HK-2 (cell line): ENCODE measurements around the gene SMAD7.

Experiments used
- DNase-seq: peaks from one replicate; pipeline ENCODE4 v3.0.0-alpha.2; 2018; ENCODE audit not compliant: unreplicated experiment

SMAD7 gene

DNA sequence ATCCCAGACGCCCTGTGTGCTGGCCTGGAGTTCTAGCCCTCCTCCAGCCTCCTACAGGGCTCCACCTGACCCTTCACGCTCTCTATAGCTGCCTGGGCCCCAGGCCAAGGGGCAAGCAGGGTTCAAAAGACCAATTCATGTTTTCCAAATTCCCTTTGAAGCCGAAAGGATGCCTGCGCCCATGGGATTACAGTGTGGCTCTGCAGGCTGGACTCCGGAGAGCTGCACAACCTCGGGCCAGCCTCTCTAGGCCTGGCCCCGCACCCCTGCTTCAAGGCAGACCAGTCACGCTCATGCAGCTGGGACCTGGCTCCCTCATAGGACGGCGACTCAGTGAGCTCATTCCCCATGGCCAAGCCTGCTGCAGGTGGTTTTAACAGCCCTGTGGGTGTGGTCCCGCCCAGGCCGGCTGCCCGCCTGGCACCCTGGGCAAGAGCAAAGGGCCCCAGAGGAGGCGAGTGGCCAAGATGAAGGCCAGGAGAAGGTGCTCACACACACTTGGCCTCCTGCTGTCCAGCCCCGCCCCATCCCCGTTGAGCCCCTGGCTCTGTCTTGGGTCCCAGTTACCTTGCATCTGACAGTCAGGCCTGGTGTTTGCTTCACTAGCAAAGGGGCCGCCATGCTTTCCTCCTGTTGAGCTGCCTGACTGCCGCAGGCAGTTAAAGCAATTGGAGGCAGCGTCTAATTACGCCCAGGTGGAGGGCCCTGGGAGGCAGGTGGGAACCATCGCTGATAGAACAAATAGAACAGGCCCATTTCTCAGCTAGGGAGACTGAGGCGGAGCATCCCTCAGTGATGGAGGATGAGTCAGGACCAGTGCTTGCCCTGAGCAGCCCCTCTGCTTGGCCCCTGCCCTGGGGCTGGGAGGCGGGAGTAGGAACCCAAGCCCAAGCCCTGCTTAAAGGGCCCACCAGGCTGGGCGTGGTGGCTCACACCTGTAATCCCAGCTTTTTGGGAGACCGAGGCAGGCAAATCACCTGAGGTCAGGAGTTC is 56.9 kb downstream of the SMAD7 start:
- no peak for DNase-seq

DNA sequence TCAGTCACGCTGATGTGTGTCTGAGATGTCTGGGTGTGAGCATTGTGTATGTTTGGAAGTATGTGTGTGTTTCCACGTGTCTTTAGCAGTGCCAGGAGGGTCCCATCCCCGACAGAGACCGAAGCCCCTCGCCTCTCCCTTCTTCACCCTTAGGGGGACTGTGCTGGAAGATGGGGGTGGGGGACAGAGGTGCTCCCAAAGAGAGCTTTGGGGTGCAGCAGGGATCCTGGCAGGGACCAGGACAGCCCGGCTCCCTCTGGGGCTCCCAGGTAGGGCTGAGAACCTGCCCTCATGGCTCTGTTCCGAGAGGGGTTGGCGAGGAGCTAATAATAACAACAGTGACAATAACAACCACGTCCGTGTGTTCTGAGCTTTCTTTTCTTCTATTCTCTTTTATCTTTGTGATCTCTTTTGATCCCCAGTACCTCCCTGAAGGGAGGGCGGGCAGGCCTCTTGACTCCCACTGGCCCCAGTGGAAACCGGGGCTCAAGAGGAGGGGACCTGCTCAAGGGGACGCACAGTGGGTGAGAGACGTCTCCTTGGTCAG is 57.6 kb downstream of the SMAD7 start:
- DNase-seq = no peak

DNA sequence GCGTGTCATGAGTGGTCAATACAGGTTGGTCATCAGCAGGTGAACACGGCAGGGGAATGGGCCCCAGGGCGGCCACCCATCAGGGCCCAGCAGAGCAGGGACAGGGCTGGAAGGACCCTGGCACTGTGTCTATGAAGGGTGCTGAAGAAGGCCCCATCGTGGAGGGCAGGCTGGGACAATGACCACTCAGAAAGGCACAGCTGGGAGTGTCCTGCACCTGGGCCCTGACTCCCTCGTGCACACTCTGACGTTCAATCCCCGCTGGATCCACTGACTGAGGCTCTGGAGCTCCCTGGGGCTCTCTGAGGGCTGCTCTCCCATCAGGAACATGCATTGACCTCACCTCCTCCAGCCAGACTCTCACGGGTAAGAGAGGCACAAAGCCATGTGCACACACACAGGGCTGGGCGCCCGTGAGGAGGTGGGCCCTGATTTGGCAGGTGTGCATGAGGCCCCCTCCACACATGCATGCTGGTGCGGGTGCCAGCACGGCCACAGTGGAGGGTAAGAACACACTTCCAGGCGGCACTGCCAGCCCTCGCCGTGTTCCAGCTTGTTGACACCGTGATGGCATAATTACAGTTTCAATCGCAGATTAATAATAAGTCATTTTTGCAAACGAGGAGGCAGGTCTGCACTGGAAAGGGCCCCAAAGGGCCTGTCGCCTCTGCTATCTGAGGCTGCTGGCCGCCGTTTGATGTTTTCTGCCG is 58.5 kb downstream of the SMAD7 start:
- no peak for DNase-seq

DNA sequence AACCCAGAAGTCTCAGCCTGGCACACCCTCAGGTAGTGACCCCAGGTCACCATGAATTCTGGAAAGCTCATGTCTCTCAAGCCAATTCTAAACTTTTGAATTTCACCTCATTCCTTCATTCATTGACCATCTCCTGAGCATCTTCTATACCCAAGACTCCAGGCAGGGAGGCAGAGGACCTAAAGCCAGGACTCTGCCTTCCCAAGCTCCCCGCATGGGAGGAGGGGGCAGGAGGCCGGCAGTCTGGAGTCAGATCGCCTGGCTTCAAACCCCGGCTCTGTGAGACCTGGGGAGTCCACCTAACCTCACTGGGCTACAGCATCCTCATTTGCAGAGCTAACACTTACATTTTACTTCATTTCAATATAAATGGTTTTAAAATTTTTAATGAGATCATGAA is 59.0 kb downstream of the SMAD7 start:
- no peak for DNase-seq

DNA sequence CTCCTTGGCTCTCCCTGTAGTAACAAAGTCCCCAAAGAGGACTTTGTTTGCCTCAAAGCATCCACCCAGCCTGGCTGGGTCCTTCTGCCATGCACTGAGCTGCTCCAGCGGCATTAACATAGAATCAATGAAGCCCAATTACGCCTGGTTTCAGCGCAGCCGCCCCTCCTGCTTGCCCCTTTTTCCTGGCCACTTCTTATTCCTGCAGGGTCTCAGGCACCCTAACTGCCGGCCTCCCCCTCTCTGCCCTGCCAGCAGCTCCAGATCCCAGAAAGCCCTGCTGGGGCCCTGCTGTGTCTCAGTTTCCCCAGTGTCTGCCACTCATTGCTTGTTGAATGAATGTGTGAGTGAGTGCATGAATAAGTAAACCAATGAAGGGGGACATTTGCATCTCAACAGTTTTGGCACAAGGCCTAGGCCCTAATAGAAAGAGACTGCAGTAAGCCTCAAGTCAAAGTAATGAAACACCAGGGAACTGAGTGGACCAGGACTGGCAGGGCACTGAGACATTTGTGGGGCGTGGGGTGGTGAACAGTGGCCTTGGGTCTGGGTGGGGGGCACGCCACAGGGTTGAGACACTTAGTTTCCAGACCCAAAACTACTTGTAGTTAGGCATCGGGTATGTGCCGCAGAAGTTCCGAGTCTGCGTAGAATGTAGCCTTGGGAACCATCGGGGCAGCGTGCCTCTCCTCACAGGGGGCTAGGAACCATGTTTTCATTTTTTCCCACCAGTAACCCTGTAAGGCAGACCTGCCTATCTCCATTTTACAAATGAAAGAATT is 60.6 kb downstream of the SMAD7 start:
- DNase-seq = no peak

DNA sequence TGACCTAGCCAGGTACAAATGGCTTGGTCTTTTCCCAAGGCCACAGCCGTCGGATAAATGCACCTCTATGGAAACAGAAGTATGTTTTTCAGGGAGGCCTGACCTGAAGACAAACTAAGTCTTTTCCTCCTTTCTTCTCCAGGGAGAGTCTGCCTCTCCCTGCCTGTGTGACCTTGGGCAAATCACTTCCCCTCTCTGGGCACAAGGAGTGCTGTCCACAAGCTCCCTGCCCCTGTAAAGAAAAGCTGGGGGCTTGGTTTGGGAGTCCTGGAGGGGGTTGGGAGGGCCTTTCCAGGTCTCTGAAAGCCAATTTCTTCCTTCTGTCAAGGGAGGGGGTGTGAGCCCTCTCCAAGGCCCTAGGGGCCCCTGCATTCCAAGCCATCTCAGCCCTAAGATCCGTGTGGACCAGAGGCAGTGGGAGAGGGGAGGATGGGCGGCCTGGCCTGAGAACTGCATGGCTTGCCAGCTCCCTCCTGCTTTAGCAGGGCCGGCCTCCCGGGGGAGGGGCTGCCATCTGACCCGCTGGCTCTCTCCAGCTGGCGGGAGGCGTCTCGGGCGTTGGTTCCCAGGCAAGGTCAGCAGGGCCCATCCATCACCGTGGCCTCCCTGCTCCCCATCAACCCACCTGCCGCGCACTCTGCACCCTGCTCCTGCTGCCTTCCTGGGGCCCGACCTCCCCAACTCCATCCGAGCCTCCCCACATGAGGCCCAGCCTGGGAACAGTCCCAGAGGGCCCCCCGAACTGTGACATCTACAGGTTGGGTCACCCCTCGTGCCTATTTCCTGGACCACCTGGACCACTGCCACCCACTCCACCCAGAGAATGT is 61.4 kb downstream of the SMAD7 start:
- DNase-seq = no peak

DNA sequence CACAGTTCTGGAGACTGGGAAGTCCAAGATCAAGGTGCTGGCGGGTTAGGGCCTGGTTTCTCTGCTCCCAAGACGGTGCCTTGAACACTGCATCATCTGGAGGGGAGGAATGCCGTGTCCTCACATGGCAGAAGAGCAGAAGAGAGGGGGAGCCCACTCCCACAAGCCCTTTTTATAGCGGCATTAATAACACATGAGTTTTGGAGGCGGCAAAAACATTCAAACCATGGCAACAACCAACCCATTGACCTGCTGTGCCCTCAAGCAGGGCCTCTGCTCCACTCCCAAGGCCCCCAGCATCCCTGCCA is 62.0 kb downstream of the SMAD7 start:
- DNase-seq = no peak

DNA sequence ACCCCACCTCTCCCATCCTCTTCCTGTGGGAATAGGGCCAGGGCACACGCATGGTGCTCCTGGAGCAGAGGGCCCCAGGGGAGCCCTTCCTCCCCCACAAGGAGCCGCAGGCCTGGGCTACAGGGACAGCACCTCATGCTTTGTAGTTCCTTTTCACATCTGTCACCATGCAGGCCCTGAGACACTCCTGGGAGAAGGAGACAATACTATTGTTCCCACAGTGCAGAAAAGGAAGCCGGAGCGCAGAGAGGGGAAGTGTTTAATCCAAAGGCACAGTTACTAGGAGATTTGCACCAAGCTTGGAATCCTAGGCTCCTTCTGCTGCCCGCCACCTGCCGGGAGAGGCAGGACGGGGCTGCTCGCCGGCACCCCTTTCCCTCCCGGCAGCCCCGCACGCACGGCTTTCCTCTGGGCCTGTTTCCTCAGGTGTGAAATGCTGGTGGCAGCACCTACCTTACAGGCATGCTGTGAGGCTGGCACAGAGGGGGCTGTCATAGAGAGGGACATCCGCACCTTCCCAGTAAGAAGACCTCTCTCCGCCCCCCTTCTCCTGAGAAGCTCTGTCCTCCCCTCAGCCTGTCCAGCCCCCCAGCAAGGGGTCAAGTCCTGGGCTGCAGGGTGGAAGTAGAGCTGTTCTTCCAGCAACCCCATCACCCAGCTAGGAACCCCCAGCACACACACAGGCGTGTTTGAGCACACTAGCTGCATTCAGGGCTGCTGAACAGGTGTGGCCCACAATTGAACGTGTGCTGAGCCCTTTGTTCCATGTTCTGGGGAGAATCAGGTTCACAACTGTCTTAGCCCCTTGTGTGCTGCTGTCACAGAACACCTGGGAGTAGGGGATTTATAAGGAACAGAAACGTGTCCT is 62.6 kb downstream of the SMAD7 start:
- DNase-seq = no peak

DNA sequence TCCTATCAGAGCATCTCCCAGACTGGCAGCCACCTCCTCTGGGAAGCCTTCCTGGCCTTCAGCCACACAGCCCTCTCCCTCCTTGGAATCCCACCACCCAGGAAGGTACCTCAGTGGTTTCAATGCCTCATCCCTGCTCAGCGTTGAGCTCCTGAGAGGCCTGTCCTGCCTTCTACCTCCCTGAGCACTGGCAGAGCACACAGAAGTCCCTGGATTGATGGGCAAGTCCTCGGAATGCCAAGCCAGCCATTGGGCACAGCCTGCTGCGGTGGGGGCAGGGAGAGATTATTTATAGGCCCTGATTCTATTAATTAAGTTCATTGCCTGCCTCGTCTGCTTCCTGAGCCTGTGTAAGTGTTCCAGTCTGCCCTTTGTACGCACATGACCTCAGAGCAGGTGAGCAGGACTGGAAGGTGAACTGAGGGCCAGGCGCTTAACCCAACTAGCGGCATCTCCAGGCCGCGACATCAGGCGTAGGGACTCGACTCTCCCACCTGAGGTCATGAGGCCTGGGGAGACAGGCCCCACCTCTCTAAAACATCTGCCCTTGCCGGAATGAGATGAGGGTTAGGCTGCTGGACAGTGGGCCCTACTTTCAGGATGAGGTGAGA is 63.4 kb downstream of the SMAD7 start:
- no peak for DNase-seq

DNA sequence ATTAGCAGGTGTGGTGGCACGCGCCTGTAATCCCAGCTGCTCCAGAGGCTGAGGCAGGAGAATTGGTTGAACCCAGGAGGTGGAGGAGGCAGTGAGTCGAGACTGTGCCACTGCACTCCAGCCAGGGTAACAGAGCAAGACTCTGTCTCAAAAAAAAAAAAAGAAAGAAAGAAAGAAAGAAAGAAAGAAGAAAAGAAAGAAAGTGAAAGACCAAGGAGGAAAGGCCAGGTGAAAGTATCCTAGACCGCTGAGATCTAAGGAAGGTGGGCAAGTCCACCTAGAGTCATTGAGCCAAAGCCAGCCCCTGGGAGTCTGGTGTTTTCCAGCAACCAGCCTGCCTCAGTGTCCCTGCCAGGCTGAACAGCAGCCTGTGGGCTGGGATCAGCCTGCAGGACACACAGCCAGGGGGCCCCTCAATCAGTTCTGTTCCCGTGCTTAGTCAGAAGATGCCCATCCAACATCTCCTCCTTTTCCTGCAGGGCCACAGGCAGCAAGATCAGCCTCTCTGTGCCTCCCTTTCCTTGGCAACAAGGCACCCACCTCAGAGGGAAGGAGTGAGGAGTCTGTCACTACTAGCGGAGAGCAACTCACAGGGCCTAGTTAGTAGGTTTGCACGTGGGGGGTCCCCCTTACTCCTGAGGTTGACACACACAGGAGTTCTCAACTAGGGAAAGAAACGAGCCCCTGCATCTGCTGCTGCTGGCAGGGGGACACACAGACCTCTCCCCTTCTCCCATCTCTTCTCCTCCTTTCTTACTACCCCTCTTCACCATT is 64.1 kb downstream of the SMAD7 start:
- DNase-seq = no peak

DNA sequence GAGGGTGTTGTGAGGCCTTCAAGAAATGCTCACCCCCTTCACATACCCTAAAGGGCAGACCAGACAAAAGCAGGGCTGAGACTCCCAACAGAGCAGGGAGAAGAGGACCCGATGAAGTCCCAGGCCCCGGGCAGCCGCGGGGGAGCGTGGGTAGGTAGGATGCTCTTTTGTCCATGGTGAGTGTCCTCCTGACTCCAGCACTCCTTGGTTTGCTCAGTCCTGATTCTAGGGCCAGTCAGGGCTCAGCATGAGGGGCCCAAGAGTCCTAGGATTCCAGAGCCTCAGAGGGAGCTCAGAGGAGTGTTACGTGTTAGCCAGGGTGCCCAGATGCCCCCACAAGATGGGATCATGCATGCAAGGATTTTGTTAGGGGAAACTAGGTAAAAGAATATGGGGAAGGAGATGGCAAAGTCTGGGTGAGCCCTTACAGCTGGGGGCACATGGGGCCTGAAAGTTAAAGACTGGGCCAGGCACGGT is 64.8 kb downstream of the SMAD7 start:
- no peak for DNase-seq

DNA sequence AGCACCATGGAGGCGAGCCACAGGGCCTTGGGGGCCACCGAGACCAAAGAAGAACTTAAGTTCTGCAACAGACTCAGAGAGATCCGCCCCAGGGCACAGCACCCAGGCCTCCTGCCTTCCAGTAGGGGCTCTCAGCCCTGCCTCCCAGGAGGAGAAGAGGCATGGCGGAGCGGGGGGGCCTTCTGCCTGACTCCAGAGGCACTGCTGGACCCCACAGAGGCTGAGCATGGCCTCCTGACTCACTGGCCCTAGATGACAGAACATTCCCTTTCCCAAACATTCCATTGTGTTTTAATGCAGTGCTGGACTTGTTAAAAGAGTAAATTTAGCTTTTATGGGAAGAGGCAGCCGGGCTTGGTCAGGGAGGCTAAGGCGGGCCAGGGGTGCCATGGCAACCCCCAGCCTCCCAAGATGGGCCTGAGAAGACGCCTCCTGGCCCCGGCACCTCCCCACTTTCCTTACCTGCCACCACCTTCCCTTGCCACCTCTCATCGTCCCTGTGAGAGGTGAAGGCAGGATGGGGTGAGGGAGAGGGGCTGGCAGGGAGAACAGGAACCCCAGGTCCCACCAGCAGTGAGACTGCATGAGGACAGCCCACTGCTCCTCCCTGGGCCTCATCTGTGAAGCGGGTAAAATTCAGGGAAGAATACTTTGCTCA is 65.4 kb downstream of the SMAD7 start:
- no peak for DNase-seq

DNA sequence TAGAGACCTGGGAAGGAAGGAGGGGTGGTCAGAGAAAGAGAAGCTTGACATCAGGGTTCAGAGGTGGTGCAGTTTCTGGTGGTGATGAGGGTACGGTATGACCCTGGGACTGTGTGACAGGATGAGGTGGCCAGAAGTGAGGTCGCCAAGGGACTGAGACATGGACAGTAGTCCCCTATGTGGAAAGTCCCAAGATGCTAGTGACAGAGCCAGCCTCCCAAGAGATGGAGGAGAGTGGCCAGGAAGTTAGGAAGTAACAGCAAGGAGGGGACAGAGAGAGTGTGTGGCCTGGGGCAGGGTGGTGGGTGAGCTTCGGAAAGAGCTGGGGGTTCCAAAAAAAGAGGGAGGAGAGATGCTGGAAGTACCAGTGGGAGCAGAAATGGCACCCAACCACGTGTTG is 66.0 kb downstream of the SMAD7 start:
- DNase-seq = no peak

DNA sequence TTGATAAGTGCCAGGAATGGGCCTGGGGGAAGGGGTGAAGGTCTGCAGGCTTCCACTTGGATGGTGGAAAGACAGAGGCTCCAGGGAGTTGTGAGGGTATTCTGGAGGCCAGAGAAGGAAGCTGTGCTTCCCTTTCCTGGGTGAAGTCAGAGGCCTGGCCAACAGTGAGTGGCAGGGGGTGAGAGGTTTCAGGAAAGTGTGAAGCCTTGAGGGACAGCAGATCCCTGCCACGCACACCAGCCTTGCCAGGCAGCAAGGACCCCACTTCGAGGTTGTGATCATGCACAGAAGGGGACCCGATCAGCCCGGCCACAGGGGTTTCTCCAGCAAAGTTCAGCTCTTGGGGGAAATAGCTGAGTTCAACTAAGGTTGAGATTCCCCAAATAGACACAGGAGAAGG is 66.5 kb downstream of the SMAD7 start:
- DNase-seq = no peak

DNA sequence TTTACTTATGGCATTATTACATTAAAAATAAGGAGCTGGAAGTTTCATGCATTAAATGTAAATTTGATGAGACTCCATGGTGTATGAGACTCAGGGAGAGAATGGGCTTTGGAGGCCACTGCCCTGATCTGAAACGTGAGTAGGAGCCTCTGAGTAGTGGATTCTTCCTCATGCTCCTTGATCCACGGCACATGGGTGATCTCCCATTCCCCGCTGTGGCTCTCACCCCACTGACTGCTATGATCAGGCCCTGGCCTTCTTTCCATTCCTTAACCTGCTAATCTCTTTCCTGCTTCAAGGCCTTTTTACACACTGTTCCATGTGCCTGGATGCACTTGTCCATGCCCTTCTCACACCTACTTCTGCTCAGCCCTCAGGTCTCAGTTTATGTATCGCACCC is 68.4 kb downstream of the SMAD7 start:
- DNase-seq = no peak

DNA sequence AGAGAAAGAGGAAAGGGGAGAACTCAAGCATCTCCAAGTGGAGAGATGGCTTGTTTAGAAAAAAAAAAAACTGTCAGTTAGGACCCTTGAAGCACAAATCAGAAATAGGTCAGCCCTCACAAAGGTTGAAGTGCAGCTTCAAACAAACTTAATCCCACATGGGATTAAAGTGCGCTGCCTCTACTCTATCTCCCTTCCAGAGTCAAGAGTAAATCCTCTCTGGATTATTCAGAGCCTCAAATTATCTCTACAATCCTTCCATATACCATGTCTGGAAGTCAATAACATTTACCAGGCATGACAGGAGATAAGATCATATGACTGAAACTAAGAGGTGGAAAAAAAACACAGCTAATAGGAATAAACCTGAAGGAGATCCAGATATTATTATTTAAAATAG is 69.8 kb downstream of the SMAD7 start:
- no peak for DNase-seq

DNA sequence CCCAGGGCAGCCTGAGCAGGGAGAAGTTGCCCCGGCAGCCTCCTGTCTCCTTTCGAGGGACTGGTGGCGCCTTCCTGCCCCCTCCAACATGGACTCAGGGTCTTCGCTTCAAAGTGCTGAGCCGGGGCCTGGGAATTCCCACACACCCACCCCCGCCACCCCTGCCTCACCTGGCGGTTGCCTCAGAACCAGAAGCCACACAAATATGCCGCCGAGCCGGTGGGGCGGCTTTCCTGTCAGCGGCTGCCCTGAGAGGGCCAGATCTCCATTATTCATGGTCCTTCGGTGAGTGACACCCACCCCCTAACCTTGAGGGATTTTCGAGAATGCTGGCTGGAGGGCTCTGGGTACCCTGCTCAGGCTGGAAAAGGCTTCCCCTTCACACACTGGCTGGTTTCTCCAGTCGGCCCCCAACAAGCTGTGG is 71.7 kb downstream of the SMAD7 start:
- DNase-seq = no peak

DNA sequence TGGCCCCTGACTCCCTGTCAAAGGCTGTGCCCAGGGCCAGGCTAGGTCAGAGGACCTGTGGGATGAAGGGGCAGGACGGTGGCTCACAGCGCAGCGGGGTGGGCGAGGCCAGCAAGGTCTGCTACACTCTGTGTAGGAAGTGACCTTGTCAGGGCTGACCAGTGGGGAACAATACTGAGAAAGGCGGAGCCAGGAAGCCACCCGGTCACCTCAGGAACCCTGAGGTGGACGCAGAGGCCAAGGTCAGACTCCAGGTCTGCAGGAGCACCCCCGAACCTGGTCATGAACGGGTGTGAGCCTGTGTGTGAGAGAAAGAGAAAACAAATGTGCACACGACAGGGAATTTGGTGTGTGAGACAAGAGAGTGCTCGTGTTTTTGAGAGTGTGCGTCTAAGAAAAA is 72.3 kb downstream of the SMAD7 start:
- no peak for DNase-seq
